ENCODE data around the gene EXTL1. TPM values are rescaled to one million over a fixed set of nuclear protein-coding genes. Genes with fewer than 3 reads are reported as not detected.

The EXTL1 gene
- total RNA-seq, 1 donor from 2014 or later, result 26.4 TPM

DNA sequence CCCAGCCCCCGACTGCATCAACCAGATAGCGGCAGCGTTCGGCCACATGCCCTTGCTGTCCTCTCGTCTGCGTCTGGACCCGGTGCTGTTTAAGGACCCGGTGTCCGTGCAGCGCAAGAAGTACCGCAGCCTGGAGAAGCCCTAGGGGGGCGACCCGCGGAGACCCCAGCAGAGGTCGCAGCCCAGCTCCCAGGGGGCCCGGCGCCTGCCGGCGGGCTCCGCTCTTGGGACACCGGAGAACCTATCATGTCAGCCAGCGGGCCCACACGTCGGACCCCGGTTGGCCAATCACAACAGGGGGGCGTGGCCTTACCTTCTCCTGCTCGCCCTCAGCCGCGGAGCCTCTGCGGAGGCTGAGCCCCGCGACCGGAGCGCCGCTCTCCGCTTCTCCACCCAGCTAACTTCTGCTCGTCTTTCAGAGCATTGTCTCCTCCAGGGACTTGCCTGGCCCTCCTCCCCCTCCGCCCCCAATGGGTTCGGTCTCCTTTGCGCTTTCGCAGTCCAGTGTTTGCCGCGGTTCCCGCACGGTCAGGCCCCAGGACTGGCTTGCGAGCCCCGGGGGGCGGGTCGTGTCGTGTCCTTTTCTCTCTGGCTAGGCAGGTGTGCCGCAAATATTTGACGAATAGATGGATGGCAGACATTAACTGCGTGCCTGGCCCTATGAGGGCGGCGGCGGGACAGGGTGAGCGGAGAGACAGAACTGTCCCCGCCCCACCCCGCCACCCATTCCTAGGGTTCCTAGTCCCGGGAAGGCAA lies 13.8 kb downstream of the EXTL1 start:
- FAIRE-seq, result no peak

DNA sequence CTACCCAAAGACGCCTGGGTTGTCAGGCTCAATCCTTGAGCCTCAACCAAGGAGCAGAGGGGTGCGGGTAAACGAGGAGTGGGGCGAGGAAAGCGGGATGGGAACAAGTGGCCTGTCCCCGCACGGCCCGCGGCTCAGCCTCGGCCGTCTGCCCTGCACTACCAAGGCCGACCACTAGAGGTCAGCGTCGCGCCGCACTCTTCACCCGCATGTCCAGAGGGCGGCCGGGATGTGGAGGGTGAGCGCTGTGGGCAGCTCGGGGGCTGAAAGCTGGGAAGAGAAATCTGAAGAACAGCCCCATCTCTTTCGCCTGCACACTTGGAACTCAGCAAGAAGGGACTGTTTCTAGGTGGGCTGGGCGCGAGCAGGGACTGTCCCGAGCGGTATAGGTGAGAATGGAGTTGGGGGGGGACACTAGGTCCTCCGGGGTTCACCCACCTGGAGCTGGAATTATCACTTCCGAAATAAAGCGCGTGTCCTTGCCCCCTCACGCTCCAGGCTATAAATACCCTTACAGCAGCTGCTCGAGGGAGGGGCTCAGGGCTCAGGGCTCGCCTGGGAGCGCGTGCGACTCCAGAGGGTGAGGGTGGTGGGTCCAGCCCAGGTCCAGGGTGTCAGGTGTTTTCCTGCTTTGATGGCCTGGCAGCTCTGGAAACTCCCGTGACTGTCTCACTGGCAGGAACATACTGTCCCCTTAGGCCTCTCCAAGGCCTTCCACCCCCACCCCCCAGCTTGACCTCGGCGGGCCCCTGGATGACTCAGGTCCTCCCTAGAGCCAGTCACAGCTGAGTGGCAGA lies 14.6 kb downstream of the EXTL1 start:
- TF ChIP-seq, protein P1, sequence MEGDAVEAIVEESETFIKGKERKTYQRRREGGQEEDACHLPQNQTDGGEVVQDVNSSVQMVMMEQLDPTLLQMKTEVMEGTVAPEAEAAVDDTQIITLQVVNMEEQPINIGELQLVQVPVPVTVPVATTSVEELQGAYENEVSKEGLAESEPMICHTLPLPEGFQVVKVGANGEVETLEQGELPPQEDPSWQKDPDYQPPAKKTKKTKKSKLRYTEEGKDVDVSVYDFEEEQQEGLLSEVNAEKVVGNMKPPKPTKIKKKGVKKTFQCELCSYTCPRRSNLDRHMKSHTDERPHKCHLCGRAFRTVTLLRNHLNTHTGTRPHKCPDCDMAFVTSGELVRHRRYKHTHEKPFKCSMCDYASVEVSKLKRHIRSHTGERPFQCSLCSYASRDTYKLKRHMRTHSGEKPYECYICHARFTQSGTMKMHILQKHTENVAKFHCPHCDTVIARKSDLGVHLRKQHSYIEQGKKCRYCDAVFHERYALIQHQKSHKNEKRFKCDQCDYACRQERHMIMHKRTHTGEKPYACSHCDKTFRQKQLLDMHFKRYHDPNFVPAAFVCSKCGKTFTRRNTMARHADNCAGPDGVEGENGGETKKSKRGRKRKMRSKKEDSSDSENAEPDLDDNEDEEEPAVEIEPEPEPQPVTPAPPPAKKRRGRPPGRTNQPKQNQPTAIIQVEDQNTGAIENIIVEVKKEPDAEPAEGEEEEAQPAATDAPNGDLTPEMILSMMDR (IDR thresholded peaks at IDR 0.05; ENCODE audit: insufficient read depth, low read depth, low read length), result peak; percentile 78
- TF ChIP-seq EZH2 (IDR thresholded peaks at IDR 0.05; ENCODE audit: insufficient read depth, low read length), result no peak
- Histone ChIP-seq H3K36me3 (ENCODE audit: insufficient read depth, low read length) (no peaks in the 10 kb centered on the region), H3K4me2 (ENCODE audit: low read length) (peak overlapping the region; percentile 98), H3K79me2 (ENCODE audit: insufficient read depth, low read length) (no peaks in the 10 kb centered on the region), H3K9ac (ENCODE audit: low read length) (peak overlapping the region; percentile 78), H3K4me1 (ENCODE audit: insufficient read depth, low read length) (peaks cover 7% of the 10 kb centered on the region), H3K9me3 (ENCODE audit: insufficient read depth, low read depth, low read length) (no peaks in the 10 kb centered on the region), H3K27ac (ENCODE audit: low read depth, low read length) (no peak overlapping the region), H3K4me3 (ENCODE audit: insufficient read depth, low read depth, low read length) (peak overlapping the region; percentile 72), H4K20me1 (ENCODE audit: insufficient read depth, low read length) (no peaks in the 10 kb centered on the region), H2AFZ (ENCODE audit: low read depth, low read length) (peak overlapping the region; percentile 88), H3K27me3 (ENCODE audit: insufficient read depth, low read length) (no peaks in the 10 kb centered on the region)
- Mint-ChIP-seq H3K27ac (ENCODE audit: unreplicated experiment) (peak overlapping the region; percentile 75), H3K9me3 (ENCODE audit: unreplicated experiment) (no peaks in the 10 kb centered on the region), H3K4me3 (ENCODE audit: unreplicated experiment) (peak overlapping the region; percentile 88), H3K36me3 (ENCODE audit: low read depth, unreplicated experiment) (peaks cover 7% of the 10 kb centered on the region), H3K4me1 (ENCODE audit: low read depth, unreplicated experiment) (peaks cover 17% of the 10 kb centered on the region), H3K27me3 (ENCODE audit: low read depth, unreplicated experiment) (peaks cover 6% of the 10 kb centered on the region)
- FAIRE-seq (no peak), DNase-seq (ENCODE audit: low read depth) (no peak)

More for the DNA sequence above, 13.8 kb downstream of the EXTL1 start:
- peaks cover 13% of the 10 kb centered on the region for H3K36me3 Mint-ChIP-seq (ENCODE audit: low read depth, unreplicated experiment)
- peak overlapping the region; percentile 7 for H3K27ac ChIP-seq (ENCODE audit: low read depth, low read length)
- H3K79me2 ChIP-seq (ENCODE audit: insufficient read depth, low read length), result no peaks in the 10 kb centered on the region
- H3K9ac ChIP-seq (ENCODE audit: low read length), result peak overlapping the region; percentile 78
- H3K4me1 Mint-ChIP-seq (ENCODE audit: low read depth, unreplicated experiment), result peaks cover 17% of the 10 kb centered on the region
- no peaks in the 10 kb centered on the region for H4K20me1 ChIP-seq (ENCODE audit: insufficient read depth, low read length)
- no peaks in the 10 kb centered on the region for H3K9me3 ChIP-seq (ENCODE audit: insufficient read depth, low read depth, low read length)
- peaks cover 7% of the 10 kb centered on the region for H3K4me1 ChIP-seq (ENCODE audit: insufficient read depth, low read length)
- DNase-seq (ENCODE audit: low read depth), result peak; percentile 79
- no peaks in the 10 kb centered on the region for H3K27me3 ChIP-seq (ENCODE audit: insufficient read depth, low read length)
- H3K4me3 Mint-ChIP-seq (ENCODE audit: unreplicated experiment), result peak overlapping the region; percentile 88
- H3K4me3 ChIP-seq (ENCODE audit: insufficient read depth, low read depth, low read length), result peak overlapping the region; percentile 72
- H3K27ac Mint-ChIP-seq (ENCODE audit: unreplicated experiment), result peak overlapping the region; percentile 75
- TF ChIP-seq, protein P1 (IDR thresholded peaks at IDR 0.05; ENCODE audit: insufficient read depth, low read depth, low read length), result no peak
- no peak for TF ChIP-seq EZH2 (IDR thresholded peaks at IDR 0.05; ENCODE audit: insufficient read depth, low read length)
- H3K36me3 ChIP-seq (ENCODE audit: insufficient read depth, low read length), result no peaks in the 10 kb centered on the region
- peak overlapping the region; percentile 88 for H2AFZ ChIP-seq (ENCODE audit: low read depth, low read length)
- no peaks in the 10 kb centered on the region for H3K9me3 Mint-ChIP-seq (ENCODE audit: unreplicated experiment)
- H3K27me3 Mint-ChIP-seq (ENCODE audit: low read depth, unreplicated experiment), result peaks cover 5% of the 10 kb centered on the region
- peak overlapping the region; percentile 98 for H3K4me2 ChIP-seq (ENCODE audit: low read length)
